Gastrocnemius medialis (tissue), 4 donors: ENCODE data around the gene PCDH8. TPM values are rescaled to one million over a fixed set of nuclear protein-coding genes. Genes with fewer than 3 reads are reported as not detected.

Experiments
- ATAC-seq, 2 donors: fragments of 150-250 bp; one replicate each; pipeline ENCODE4 v1.9.1; 2016
- DNase-seq, 2 donors: peaks; one replicate each; pipeline ENCODE4 v3.0.0-alpha.2; 2019
- H3K27ac ChIP-seq, 4 donors: fragments of 200-600 bp; sonication (generic); 1 replicate in 1 of 4; 2 replicates in 3 of 4; pipeline ENCODE4 v1.5.1; 2016 to 2018; ENCODE audit warnings: mild to moderate bottlenecking in 2 of 4, moderate library complexity in 1 of 4
- H3K27me3 ChIP-seq, 3 donors: fragments of 200-600 bp; sonication (generic) in 2 of 3; 1 replicate in 1 of 3; 2 replicates in 2 of 3; pipeline versions ENCODE4 v1.5.1 to v1.6.0; 2016 to 2019; ENCODE audit warnings: mild to moderate bottlenecking in 1 of 3, moderate library complexity in 1 of 3
- H3K36me3 ChIP-seq, 2 donors: fragments of 200-600 bp; sonication (generic) in 1 of 2; one replicate each; pipeline ENCODE4 v1.5.1; 2017 to 2018
- H3K4me1 ChIP-seq, 2 donors: fragments of 200-600 bp; sonication (generic) in 1 of 2; one replicate each; pipeline ENCODE4 v1.5.1; 2016 to 2017; ENCODE audit warnings: mild to moderate bottlenecking in 2 of 2
- H3K4me3 ChIP-seq, 4 donors: fragments of 200-600 bp; sonication (generic) in 3 of 4; 1 replicate in 1 of 4; 2 replicates in 3 of 4; pipeline ENCODE4 v1.5.1; 2016 to 2019; ENCODE audit warnings: mild to moderate bottlenecking in 2 of 4
- H3K9me3 ChIP-seq, 3 donors: fragments of 200-600 bp; sonication (generic) in 2 of 3; 1 replicate in 1 of 3; 2 replicates in 2 of 3; pipeline ENCODE4 v1.5.1; 2016 to 2019
- POLR2A ChIP-seq, 2 donors: fragments of 450-650 bp; IDR thresholded peaks; one replicate each; pipeline ENCODE4 v1.6.1; 2017; ENCODE audit warnings: antibody characterized with exemption in 2 of 2, mild to moderate bottlenecking in 2 of 2, moderate library complexity in 2 of 2
- in situ Hi-C, 4 donors: fragments of 200-750 bp; cut with MboI; loops; one replicate each; pipeline versions ENCODE4 v1.15.0 to v1.8.0; 2017; ENCODE audit warnings: low sequenced_read_pairs in 4 of 4
- intact Hi-C: fragments of 100-400 bp; cut with DNase I; formaldehyde crosslinking; loops from one replicate; pipeline ENCODE4 v1.15.1; 2023; ENCODE audit warnings: low total_unique reads
- total RNA-seq, 4 donors: library from RNA; depleted of rRNA; stranded (reverse); fragments of >200 nt; gene quantifications; one replicate each; pipeline versions ENCODE4 v1.1.0 to v1.2.3, GENCODE V29; 2016
- TF ChIP-seq, protein P1 (sequence below), 5 experiments: fragments of 450-650 bp in 3 of 5; fragments of 200-600 bp in 2 of 5; sonication (generic) in 2 of 5; IDR thresholded peaks in 4 of 5; conservative IDR thresholded peaks in 1 of 5; 1 replicate in 4 of 5; 2 replicates in 1 of 5; pipeline ENCODE4 v1.5.1; 2016 to 2019; ENCODE audit warnings: antibody characterized with exemption in 5 of 5, mild to moderate bottlenecking in 3 of 5, moderate library complexity in 3 of 5

PCDH8 gene
- total RNA-seq, 4 donors from 2014 or later: 0.39 TPM; not detected in 3

DNA sequence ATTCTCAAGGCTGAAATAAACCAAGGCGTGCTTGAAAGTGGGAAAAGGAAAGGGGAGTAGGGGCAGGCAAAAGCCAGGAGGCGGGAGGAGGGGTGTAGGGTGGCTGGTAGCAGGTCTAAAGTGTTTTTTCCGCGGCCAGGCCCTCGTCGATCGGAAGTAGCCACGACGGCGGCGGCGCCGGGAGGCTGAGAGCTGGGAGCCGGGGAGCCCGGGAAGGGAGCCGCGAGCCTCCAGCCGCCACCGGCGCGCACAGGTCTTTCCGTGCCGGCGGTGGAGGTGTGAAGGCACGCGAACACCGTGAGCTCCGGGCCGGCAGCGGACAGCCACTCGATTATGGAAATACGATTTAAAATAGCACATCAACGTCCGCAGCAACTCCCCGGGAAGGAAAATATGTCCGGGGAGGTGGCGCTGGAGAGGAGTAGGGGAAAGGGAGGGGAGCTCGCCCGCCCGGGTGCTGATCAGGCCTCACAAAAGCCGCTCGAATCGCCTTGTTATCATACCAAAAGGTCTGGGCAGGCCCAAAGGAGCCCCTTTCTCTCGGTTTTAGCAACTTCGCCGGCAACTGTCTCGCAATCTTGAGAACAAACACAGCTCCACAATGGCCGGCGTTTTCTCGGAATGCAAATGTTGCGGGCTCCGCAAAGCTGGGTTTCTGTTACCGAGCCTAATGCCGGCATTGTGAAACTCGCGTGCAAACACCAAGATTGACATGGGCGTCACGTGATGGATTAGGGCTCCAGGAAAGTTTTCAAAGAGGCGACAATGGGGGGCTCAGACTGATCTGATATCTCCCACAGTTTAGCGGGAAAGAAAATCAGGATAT is 2.9 kb upstream of the PCDH8 start:
- peaks cover 49 to 60% (median 50%) of the 10 kb centered on the region in 3 donors for H3K27me3 ChIP-seq
- H3K9me3 ChIP-seq: no peaks in the 10 kb centered on the region
- H3K27ac ChIP-seq: no peak overlapping the region
- H3K4me1 ChIP-seq: peaks cover 8 to 15% of the 10 kb centered on the region in 2 donors
- intact Hi-C loops (no loop called here), in situ Hi-C loops (no loop called here)
- TF ChIP-seq, protein P1, sequence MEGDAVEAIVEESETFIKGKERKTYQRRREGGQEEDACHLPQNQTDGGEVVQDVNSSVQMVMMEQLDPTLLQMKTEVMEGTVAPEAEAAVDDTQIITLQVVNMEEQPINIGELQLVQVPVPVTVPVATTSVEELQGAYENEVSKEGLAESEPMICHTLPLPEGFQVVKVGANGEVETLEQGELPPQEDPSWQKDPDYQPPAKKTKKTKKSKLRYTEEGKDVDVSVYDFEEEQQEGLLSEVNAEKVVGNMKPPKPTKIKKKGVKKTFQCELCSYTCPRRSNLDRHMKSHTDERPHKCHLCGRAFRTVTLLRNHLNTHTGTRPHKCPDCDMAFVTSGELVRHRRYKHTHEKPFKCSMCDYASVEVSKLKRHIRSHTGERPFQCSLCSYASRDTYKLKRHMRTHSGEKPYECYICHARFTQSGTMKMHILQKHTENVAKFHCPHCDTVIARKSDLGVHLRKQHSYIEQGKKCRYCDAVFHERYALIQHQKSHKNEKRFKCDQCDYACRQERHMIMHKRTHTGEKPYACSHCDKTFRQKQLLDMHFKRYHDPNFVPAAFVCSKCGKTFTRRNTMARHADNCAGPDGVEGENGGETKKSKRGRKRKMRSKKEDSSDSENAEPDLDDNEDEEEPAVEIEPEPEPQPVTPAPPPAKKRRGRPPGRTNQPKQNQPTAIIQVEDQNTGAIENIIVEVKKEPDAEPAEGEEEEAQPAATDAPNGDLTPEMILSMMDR (IDR thresholded peaks at IDR 0.05 in 4 of 5, conservative IDR thresholded peaks at IDR 0.05 in 1 of 5): no peak
- no peak for TF ChIP-seq POLR2A (IDR thresholded peaks at IDR 0.05)
- ATAC-seq: no peak
- no peak for DNase-seq
- no peaks in the 10 kb centered on the region for H3K36me3 ChIP-seq
- peak overlapping the region; percentile 61 to 83 (median 63) for H3K4me3 ChIP-seq

DNA sequence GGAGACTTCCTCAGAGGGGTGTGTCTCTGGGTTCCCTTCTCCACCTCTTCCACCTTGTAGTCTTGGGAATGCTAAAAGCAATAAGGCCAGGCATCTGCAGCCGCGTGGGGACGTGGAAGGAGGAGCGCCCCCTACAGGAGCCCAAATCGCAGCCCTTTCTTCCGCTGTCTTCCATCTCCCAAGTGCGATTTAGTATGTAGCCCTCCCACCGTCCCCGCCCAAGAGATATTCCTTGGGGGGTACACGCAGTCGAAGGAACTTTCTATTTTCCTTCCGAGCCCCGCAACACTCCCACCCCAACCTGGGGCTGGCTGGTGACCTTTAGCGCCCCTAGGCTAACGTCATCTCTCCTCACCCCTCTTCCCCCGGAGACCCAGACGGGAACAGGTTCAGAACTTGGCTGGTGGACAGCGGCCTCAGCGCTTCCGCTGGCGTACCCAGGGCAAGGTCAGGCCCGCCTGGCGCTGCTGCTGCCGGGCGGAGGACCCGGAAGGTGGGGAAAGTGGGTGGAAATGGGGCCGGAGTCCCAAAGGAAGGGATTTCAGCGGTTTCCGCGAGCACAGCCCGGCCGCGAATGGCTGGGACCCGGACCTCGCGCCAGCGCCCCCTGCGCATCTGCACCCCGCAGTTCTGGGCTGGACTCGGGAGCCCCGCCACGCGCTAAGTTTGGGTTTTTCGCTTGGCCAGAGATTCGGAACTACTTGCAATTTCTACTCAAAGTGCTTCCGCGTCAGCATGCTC is 2.1 kb upstream of the PCDH8 start:
- Histone ChIP-seq H3K9me3 (no peaks in the 10 kb centered on the region), H3K27ac (no peak overlapping the region), H3K27me3 (peaks cover 56 to 68% (median 57%) of the 10 kb centered on the region in 3 donors), H3K36me3 (no peaks in the 10 kb centered on the region), H3K4me3 (peak overlapping the region; percentile 61 to 83 (median 63)), H3K4me1 (peaks cover 8 to 15% of the 10 kb centered on the region in 2 donors)
- ATAC-seq: no peak
- DNase-seq: peak in 1 of 2 donors; percentile 20
- intact Hi-C loops: no loop called here
- TF ChIP-seq, protein P1 (IDR thresholded peaks at IDR 0.05 in 4 of 5, conservative IDR thresholded peaks at IDR 0.05 in 1 of 5): no peak
- TF ChIP-seq POLR2A (IDR thresholded peaks at IDR 0.05): no peak
- in situ Hi-C loops: no loop called here

DNA sequence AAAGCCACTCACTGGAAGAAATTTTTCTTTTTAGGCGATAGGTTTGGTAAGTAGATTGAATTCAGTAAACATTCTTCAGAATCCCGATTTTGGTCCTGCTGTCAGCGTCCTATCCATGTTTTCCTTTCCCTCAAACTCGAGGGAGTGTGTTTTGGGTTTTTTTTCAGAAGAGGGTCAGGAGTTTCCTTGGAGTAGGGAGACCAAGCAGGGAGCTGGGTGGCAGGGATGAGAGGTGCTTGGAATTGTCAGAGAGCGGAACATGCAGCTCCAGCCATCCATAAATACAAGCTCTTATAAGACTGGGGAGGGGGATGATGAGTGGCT is 1.6 kb upstream of the PCDH8 start:
- TF ChIP-seq, protein P1 (IDR thresholded peaks at IDR 0.05 in 4 of 5, conservative IDR thresholded peaks at IDR 0.05 in 1 of 5): no peak
- no peak for TF ChIP-seq POLR2A (IDR thresholded peaks at IDR 0.05)
- intact Hi-C loops: no loop called here
- no peaks in the 10 kb centered on the region for H3K9me3 ChIP-seq
- in situ Hi-C loops: no loop called here
- H3K27me3 ChIP-seq: peaks cover 62 to 73% (median 62%) of the 10 kb centered on the region in 3 donors
- ATAC-seq (no peak), DNase-seq (no peak)
- peak overlapping the region in 1 of 4 donors; percentile 83 for H3K4me3 ChIP-seq
- H3K4me1 ChIP-seq: peaks cover 8 to 15% of the 10 kb centered on the region in 2 donors
- H3K27ac ChIP-seq: no peak overlapping the region
- H3K36me3 ChIP-seq: no peaks in the 10 kb centered on the region

DNA sequence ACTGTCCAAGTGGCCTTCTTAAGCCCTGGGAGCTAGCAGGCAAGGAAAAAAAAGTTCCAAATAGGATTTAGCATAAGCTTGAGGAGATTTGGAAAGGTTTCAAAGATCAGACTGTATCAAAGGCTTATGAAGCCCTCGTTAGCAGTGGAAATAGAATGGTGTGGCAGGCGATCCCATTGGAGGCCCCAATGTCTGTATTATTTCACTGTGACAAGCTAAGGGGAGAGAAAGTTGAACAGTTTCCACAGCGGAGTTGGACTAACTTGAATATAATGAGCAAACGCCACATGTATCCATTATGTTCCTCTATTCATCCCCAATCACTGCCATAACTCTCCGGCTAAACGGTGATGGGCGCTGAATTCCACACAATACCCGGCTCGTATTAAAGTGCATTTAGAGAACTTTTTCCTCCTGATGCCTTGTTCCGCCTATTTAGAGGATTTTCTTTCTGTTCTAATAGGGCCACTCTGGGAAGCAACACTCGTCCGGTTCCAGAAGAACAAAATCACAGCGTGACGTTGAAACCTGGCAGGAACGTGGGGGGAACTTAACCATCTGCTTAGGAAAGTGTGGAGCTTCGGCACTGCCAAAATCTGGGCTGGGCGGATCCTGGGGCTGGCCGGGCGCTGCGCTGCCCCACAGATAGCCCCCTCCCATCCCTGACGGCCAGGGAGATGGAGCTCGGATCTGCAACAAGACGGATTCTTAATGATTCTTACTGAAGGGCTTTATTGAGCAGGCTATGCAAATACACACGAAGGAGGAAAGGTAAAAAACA is 1.0 kb upstream of the PCDH8 start:
- in situ Hi-C loops (no loop called here), intact Hi-C loops (no loop called here)
- peak overlapping the region in 1 of 4 donors; percentile 13 for H3K4me3 ChIP-seq
- TF ChIP-seq, protein P1 (IDR thresholded peaks at IDR 0.05 in 4 of 5, conservative IDR thresholded peaks at IDR 0.05 in 1 of 5): no peak
- TF ChIP-seq POLR2A (IDR thresholded peaks at IDR 0.05): no peak
- peaks cover 8 to 15% of the 10 kb centered on the region in 2 donors for H3K4me1 ChIP-seq
- ATAC-seq (no peak), DNase-seq (no peak)
- H3K9me3 ChIP-seq: no peaks in the 10 kb centered on the region
- H3K36me3 ChIP-seq: no peaks in the 10 kb centered on the region
- H3K27ac ChIP-seq: no peak overlapping the region
- H3K27me3 ChIP-seq: peaks cover 67 to 78% (median 68%) of the 10 kb centered on the region in 3 donors
